AG04450 (cell line): ENCODE data around the gene ATXN1L. TPM values are rescaled to one million over a fixed set of nuclear protein-coding genes. Genes with fewer than 3 reads are reported as not detected.

ENCODE experiments used
- CTCF ChIA-PET: fragments of 300-600, 350-600 bp; formaldehyde crosslinking; extraction: SDS; loops from one replicate; lab custom pipeline; 2022; ENCODE audit warnings: antibody characterized with exemption, inconsistent platforms; lab: Charles Lee
- POLR2A ChIA-PET: fragments of 350-600 bp; formaldehyde crosslinking; extraction: SDS; loops from one replicate; lab custom pipeline; 2021; ENCODE audit warnings: antibody characterized with exemption, inconsistent platforms; lab: Yijun Ruan, JAX
- DNase-seq: peaks from one replicate; pipeline ENCODE4 v3.0.0-alpha.2; 2011; ENCODE audit warnings: low read depth, low spot score
- H3K27ac ChIP-seq: one replicate; pipeline ENCODE4 v1.5.1; 2012; ENCODE audit warnings: low read depth, low read length, control low read depth
- H3K27me3 ChIP-seq: one replicate; pipeline ENCODE4 v1.6.0; 2012; ENCODE audit warnings: low read length; ENCODE audit not compliant: control insufficient read depth, insufficient read depth
- H3K4me3 ChIP-seq: 2 replicates; pipeline ENCODE4 v1.5.1; 2011; ENCODE audit warnings: mild to moderate bottlenecking, low read depth, low read length, control low read depth
- H3K9me3 ChIP-seq: 2 replicates; pipeline ENCODE4 v1.5.1; 2012; ENCODE audit warnings: low read length; ENCODE audit not compliant: control insufficient read depth, insufficient read depth
- polyA plus RNA-seq: library from polyadenylated mRNA; depleted of rRNA; stranded (reverse); fragments of >200 nt; gene quantifications from 2 replicates; pipeline ENCODE4 v1.2.3, GENCODE V29; 2011
- TF ChIP-seq, protein P1 (sequence below): IDR thresholded peaks from 2 replicates; pipeline ENCODE4 v1.5.1; 2011; ENCODE audit warnings: low read depth, low read length, control low read depth, inconsistent platforms

ATXN1L gene
- polyA plus RNA-seq, 1 experiment: 11.3 TPM

DNA sequence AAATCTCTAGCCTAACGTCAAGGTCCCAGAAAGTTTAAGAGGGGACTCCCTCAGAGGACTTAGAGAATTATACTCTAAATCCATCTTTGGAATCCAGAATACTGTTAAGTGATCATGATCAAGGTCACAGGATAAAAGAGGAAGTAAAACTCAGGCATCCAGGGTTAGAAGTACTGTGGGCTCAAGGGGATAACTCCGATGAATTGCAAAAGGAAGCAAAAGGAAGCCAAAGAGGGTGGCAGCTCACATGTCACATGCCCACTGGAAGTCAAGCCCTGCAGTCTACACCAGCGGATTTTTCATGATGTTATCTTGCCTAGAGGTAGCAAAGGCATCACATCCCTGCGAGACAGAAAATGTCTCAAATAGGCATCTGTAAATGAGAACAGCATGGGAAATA is 34.4 kb downstream of the ATXN1L start:
- H3K9me3 ChIP-seq: no peaks in the 10 kb centered on the region
- ChIA-PET POLR2A (no interaction called here), CTCF (interaction anchor here (5.7 kb wide), 1 partner anchor 81 kb away, joined by 57 read pairs; no protein-coding TSS in a partner anchor)
- no peak for DNase-seq
- no peak overlapping the region for H3K4me3 ChIP-seq
- H3K27me3 ChIP-seq: no peaks in the 10 kb centered on the region
- H3K27ac ChIP-seq: no peak overlapping the region
- TF ChIP-seq, protein P1, sequence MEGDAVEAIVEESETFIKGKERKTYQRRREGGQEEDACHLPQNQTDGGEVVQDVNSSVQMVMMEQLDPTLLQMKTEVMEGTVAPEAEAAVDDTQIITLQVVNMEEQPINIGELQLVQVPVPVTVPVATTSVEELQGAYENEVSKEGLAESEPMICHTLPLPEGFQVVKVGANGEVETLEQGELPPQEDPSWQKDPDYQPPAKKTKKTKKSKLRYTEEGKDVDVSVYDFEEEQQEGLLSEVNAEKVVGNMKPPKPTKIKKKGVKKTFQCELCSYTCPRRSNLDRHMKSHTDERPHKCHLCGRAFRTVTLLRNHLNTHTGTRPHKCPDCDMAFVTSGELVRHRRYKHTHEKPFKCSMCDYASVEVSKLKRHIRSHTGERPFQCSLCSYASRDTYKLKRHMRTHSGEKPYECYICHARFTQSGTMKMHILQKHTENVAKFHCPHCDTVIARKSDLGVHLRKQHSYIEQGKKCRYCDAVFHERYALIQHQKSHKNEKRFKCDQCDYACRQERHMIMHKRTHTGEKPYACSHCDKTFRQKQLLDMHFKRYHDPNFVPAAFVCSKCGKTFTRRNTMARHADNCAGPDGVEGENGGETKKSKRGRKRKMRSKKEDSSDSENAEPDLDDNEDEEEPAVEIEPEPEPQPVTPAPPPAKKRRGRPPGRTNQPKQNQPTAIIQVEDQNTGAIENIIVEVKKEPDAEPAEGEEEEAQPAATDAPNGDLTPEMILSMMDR: no peak

DNA sequence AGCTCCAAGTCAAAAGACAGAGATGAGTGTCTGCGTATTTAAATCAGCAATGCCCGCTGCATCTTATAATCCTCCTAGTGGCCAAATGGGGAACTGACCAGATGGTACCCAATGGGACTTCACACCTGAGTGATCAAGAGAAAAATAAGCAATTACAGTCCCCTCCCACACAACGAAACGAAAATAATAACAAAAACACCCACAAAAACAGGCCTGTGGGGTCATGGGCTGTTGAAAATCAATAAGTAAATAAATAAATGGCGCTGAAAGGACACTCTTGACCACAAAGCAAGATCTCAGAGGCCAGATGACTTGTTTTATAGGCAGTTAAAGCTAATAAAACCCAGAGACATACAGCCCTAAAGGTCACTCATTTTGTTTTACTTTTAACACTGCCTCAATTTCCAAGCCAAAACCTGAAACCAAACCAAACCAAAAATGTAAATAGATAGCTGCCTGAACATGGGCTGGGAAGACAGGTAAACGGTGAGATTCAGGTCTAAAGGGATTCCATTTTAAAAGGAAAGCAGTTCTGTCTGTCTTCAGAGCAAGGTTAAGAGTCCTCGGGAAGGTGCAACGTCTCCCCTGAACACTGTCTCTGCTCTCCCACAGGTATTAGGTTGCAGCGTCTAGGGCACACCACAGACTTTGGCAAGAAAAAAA is 36.9 kb downstream of the ATXN1L start:
- CTCF ChIA-PET: interaction anchor here (0.6 to 5.7 kb wide), 59 partner anchors 9 to 1331 kb away, joined by 3 to 57 read pairs (median 5); partner anchors contain the start of genes AP1G1 and IST1
- TF ChIP-seq, protein P1: peak; percentile 92
- POLR2A ChIA-PET: interaction anchor here (0.6 to 2.5 kb wide), 2 partner anchors 12 to 92 kb away, joined by 5 to 18 read pairs; partner anchors contain the start of gene IST1
- H3K27me3 ChIP-seq: no peaks in the 10 kb centered on the region
- H3K4me3 ChIP-seq: peak overlapping the region; percentile 77
- DNase-seq: no peak
- no peaks in the 10 kb centered on the region for H3K9me3 ChIP-seq
- no peak overlapping the region for H3K27ac ChIP-seq

DNA sequence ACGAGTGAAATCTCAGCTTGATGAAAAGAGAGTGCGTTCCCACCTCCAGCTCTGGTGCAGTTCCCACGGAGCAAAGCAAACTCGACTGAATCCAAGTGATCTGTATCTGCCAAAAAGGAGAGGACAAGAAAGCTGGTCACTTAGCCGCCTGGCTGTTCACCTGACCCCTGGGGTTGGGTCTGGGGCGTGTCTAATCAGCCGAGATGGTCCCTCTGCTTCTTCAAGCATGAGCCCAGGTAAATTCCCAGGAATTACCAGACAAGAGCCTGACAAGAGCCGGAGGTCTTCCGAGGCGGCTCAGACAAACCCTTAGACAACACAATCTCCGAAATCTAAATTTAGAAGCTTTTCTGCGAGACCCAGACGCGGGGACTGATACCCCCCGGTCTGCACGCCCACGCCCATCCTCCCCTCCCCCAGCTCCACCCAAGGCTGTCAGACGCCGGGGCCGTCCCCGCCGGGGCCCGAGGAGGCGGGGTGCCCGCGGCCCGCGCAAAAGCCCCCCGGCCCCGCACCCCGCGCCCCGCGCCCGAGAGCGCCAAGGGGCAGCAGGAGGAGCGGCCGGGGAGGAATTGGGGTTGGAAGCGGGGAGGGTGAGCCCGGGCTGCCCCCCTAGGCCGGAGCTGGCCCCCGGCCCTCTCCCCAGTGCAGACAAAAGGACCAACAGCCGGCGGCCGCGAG is 37.5 kb downstream of the ATXN1L start:
- Histone ChIP-seq H3K27me3 (no peaks in the 10 kb centered on the region), H3K4me3 (peak overlapping the region; percentile 77), H3K27ac (no peak overlapping the region), H3K9me3 (no peaks in the 10 kb centered on the region)
- CTCF ChIA-PET: interaction anchor here (0.6 to 5.7 kb wide), 44 partner anchors 8 to 193 kb away, joined by 3 to 57 read pairs (median 6); partner anchors contain the start of genes AP1G1 and IST1
- POLR2A ChIA-PET: interaction anchor here (0.6 to 2.5 kb wide), 3 partner anchors 12 to 93 kb away, joined by 4 to 18 read pairs (median 5); partner anchors contain the start of gene IST1
- no peak for DNase-seq
- TF ChIP-seq, protein P1: peak; percentile 44

DNA sequence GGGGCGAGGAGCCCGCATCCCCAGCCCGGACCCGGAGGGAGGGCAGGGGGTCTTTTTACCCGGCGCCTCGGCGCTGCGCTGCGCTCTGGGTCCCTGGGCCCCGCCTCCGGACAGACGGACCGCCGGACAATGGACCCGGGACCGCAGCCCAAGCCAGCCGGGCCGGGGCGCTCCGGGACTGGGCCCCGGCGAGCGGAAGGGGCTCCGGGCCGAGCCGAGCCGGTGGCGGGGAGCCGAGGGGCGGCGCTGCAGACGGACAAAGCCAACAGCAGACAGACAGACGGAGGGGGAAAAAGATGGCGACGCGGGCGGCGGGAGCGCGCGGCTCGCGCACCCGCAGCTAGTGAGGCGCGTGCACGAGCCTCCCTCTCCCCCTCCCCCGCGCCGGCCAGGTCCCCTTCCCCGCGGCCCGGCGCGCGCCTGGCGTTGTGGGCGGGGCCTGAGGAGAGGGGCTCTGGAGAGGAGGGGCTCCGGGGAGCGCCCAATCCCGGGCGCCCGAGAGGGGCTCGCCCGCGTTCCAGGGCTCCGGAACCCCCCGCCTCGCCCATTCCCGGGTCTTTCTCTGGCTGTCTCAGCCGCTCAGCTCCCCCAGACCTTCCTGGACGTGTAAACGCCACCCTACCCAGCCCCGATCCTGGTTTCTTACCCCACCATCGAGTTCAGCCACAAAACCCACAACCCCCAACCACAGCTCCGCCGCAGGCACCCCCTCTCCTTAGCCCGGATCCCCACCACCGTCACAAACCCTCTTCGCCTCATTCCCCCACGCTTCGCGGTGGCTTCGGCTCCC is 38.3 kb downstream of the ATXN1L start, which contains the start of gene ZNF821:
Gene ZNF821 (minus strand): TSS at position 334 of the 790 bp plus-strand sequence. CDS start 4,236 bp downstream, outside the sequence.
- peak within 1 kb of the TSS; percentile 59 for H3K27ac ChIP-seq
- no peaks in the 10 kb centered on the region for H3K27me3 ChIP-seq
- H3K4me3 ChIP-seq: peak within 1 kb of the TSS; percentile 77
- no peak for DNase-seq
- POLR2A ChIA-PET: interaction anchor here (0.6 to 2.5 kb wide), 4 partner anchors 11 to 68 kb away, joined by 4 to 18 read pairs (median 6); partner anchors contain the start of gene IST1
- CTCF ChIA-PET: interaction anchor here (0.6 to 5.7 kb wide), 22 partner anchors 10 to 194 kb away, joined by 3 to 57 read pairs (median 10); partner anchors contain the start of genes AP1G1 and IST1
- H3K9me3 ChIP-seq: no peaks in the 10 kb centered on the region
- TF ChIP-seq, protein P1: no peak; the same call in 1 of the 2 replicates
